Keratinocyte (primary cell): ENCODE data around the gene DCAF6.

Experiments used
- CTCF ChIP-seq, 3 experiments: IDR thresholded peaks in 1 of 3; conservative IDR thresholded peaks in 1 of 3; optimal IDR thresholded peaks in 1 of 3; 2 replicates in 2 of 3; 3 replicates in 1 of 3; pipeline versions ENCODE3 to v1.5.1; 2011; ENCODE audit warnings: low read length in 3 of 3, mild to moderate bottlenecking in 3 of 3, moderate library complexity in 2 of 3, control low read depth in 1 of 3, inconsistent platforms in 1 of 3; ENCODE audit not compliant: insufficient read depth in 2 of 3; ENCODE audit errors: extremely low read depth in 1 of 3
- EZH2 ChIP-seq: IDR thresholded peaks from one replicate; pipeline ENCODE4 v1.6.1; 2012; ENCODE audit warnings: inconsistent platforms, mild to moderate bottlenecking, low read length, moderate library complexity

GRCh38 chr1:168053681-168054080, 117.2 kb downstream of the DCAF6 start:
- TF ChIP-seq CTCF (optimal IDR thresholded peaks at IDR 0.05 in 1 of 3, IDR thresholded peaks at IDR 0.05 in 1 of 3, conservative IDR thresholded peaks at IDR 0.05 in 1 of 3; ENCODE audit: extremely low read depth in 1 of 3, insufficient read depth in 2 of 3, low read length in 3 of 3) (no peak), EZH2 (no peak)
